K562 (cell line): ENCODE results near the gene AMBRA1. TPM values are rescaled to one million over a fixed set of nuclear protein-coding genes. Genes with fewer than 3 reads are reported as not detected.

Experiments
- ARID1B ChIP-seq: fragments of 450-650 bp; IDR thresholded peaks from 2 replicates; pipeline ENCODE4 v1.6.1; 2016; ENCODE audit warnings: antibody characterized with exemption, mild to moderate bottlenecking, inconsistent platforms
- BHLHE40 ChIP-seq: IDR thresholded peaks from 2 replicates; pipeline ENCODE4 v1.6.1; 2011; ENCODE audit warnings: low read length, improper control_type of control experiment
- CC2D1A ChIP-seq: fragments of 450-650 bp; IDR thresholded peaks from 2 replicates; pipeline ENCODE4 v1.6.1; 2017; ENCODE audit warnings: mild to moderate bottlenecking
- DDX20 ChIP-seq: fragments of 450-650 bp; IDR thresholded peaks from 2 replicates; pipeline ENCODE4 v1.6.1; 2016; ENCODE audit warnings: missing genetic modification characterization, low read depth, mild to moderate bottlenecking, missing compliant biosample characterization, moderate library complexity
- EP300 ChIP-seq: IDR thresholded peaks from 2 replicates; pipeline ENCODE4 v1.6.1; 2012; ENCODE audit warnings: low read length, improper control_type of control experiment
- ETV5 ChIP-seq: sonication (generic); formaldehyde crosslinking; IDR thresholded peaks from 2 replicates; pipeline ENCODE4 v1.4.0; 2020; ENCODE audit warnings: low read depth, mild to moderate bottlenecking, missing genetic modification reagents
- HDAC2 ChIP-seq: fragments of 450-650 bp; IDR thresholded peaks from 2 replicates; pipeline ENCODE4 v1.6.1; 2016; ENCODE audit warnings: mild to moderate bottlenecking
- KLF10 ChIP-seq: fragments of 250-450 bp; sonication (Bioruptor Pico); IDR thresholded peaks from 2 replicates; pipeline ENCODE4 v1.6.1; 2021; ENCODE audit warnings: matching md5 sums
- NCOA1 ChIP-seq: fragments of 450-650 bp; IDR thresholded peaks from 2 replicates; pipeline ENCODE4 v1.6.1; 2016; ENCODE audit warnings: low read depth
- NRF1 ChIP-seq, 2 experiments: fragments of 450-650 bp; IDR thresholded peaks in 1 of 2; conservative IDR thresholded peaks in 1 of 2; 2 replicates each; pipeline ENCODE4 v1.6.1; 2014; ENCODE audit warnings: mild to moderate bottlenecking in 2 of 2
- POLR2AphosphoS5 ChIP-seq: IDR thresholded peaks from 2 replicates; pipeline ENCODE4 v1.6.1; 2011; ENCODE audit warnings: mild to moderate bottlenecking, low read depth, low read length, moderate library complexity; ENCODE audit not compliant: control insufficient read depth, insufficient read depth
- RBM34 ChIP-seq: fragments of 200-400 bp; formaldehyde crosslinking; IDR thresholded peaks from 2 replicates; pipeline ENCODE4 v1.6.1; 2018; ENCODE audit warnings: low read length, borderline replicate concordance; ENCODE audit not compliant: insufficient read depth
- RNF2 ChIP-seq: sonication (generic); IDR thresholded peaks from 2 replicates; pipeline ENCODE4 v1.6.1; 2016
- SMAD4 ChIP-seq: fragments of 250-450 bp; sonication (Bioruptor Pico); conservative IDR thresholded peaks from 2 replicates; pipeline ENCODE4 v1.8.0; 2021; ENCODE audit warnings: inconsistent platforms, mild to moderate bottlenecking, moderate library complexity
- SMARCA4 ChIP-seq: fragments of 450-650 bp; IDR thresholded peaks from 2 replicates; pipeline ENCODE4 v1.6.1; 2016
- TAL1 ChIP-seq: fragments of 450-650 bp; IDR thresholded peaks from 2 replicates; pipeline ENCODE4 v1.6.1; 2016; ENCODE audit warnings: mild to moderate bottlenecking
- ZNF212 ChIP-seq: fragments of 450-650 bp; formaldehyde crosslinking; IDR thresholded peaks from 2 replicates; pipeline ENCODE4 v1.4.0; 2020; ENCODE audit warnings: mild to moderate bottlenecking
- polyA plus RNA-seq, 8 experiments: library from polyadenylated mRNA; depleted of rRNA in 4 of 8; stranded (reverse) in 5 of 8; unstranded in 3 of 8; fragments of >200 nt; fragmentation: Nextera tagmentation in 2 of 8; fragmentation: Illumina TruSeq in 1 of 8; extraction: Ambion mirVana in 2 of 8; extraction: Trizol in 1 of 8; gene quantifications; 2 replicates each; pipeline versions ENCODE4 v1.2.1 to v1.2.3, GENCODE V29; 2011 to 2014; ENCODE audit warnings: inconsistent platforms in 1 of 8, missing spikeins in 1 of 8
- total RNA-seq, 7 experiments: library from RNA; depleted of rRNA in 6 of 7; stranded (reverse); fragments of >200 nt in 6 of 7; fragmentation: Illumina TruSeq in 2 of 7; extraction: Trizol in 2 of 7; gene quantifications; 2 replicates each; pipeline versions ENCODE4 v1.2.1 to v1.2.3, GENCODE V29; 2011 to 2021; ENCODE audit warnings: low replicate concordance in 1 of 7
- TF ChIP-seq, protein P1 (sequence below), 3 experiments: fragments of 200-800 bp in 1 of 3; sonication (Bioruptor generic) in 1 of 3; sonication (generic) in 1 of 3; formaldehyde crosslinking in 1 of 3; IDR thresholded peaks; 2 replicates each; pipeline versions ENCODE4 v1.6.1 to v1.8.0; 2016 to 2022; ENCODE audit warnings: mild to moderate bottlenecking in 2 of 3, missing compliant biosample characterization in 2 of 3, missing genetic modification characterization in 2 of 3, missing genetic modification reagents in 1 of 3
- TF ChIP-seq, protein P2 (sequence below), 2 experiments: fragments of 150-350 bp in 1 of 2; IDR thresholded peaks; 2 replicates each; pipeline ENCODE4 v1.6.1; 2012 to 2016; ENCODE audit warnings: low read depth in 2 of 2, low read length in 2 of 2, mild to moderate bottlenecking in 1 of 2, moderate library complexity in 1 of 2
- TF ChIP-seq, protein P3 (sequence below): sonication (generic); formaldehyde crosslinking; IDR thresholded peaks from 2 replicates; pipeline ENCODE4 v1.5.0; 2020; ENCODE audit warnings: missing genetic modification reagents
- TF ChIP-seq, protein P4 (sequence below): fragments of 450-650 bp; IDR thresholded peaks from 2 replicates; pipeline ENCODE4 v1.6.1; 2016; ENCODE audit warnings: mild to moderate bottlenecking

AMBRA1 gene
- total and polyA plus RNA-seq, 9 of the 15 experiments (the other 6 are each of a cell fraction or from before 2014, with no cell fraction given): 0.15 to 24.5 (median 13.0) TPM

DNA sequence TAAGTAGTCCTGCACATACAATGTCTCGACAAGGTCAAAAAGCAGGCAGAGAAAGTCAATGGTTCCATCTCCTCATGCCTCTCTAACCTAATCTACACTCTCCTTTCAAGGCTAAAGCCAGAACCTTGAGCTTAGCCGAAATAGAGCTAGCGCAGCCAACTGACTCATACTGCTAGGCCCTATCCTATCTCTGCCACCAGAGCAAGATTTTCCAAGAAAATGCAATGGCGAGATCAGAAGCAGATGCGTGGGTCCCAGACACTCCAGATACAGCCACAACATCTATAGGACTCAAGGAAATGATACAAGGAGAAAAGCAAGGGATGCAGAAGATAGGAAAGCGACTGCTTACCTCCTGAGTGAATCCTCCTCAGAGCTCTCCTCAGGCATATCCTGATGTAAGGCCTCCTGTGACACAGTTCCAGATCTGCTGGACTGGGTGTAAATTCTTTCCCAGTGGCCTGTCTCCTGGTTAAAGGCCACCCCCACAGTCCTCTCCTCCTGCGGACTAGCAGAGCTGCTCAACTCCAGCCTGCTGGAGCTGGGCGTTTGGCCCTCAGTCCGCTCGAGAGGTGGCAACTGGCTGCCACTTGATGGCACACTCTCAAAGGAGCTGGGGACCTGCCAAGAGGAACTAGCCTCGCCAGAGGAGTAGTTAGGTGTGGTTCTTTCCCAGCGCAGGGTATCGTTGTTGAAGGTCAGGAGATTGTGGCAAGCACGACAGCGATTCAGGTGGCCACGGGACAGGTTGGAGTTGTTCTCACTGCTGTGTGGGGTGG is 52.0 kb downstream of the AMBRA1 start (continued):
- TF ChIP-seq, protein P1, sequence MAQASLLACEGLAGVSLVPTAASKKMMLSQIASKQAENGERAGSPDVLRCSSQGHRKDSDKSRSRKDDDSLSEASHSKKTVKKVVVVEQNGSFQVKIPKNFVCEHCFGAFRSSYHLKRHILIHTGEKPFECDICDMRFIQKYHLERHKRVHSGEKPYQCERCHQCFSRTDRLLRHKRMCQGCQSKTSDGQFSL (CRISPR knock-in tag; IDR thresholded peaks at IDR 0.05): no peak
- TF ChIP-seq, protein P1 (tag; IDR thresholded peaks at IDR 0.05): no peak
- TF ChIP-seq DDX20 (no peak), POLR2AphosphoS5 (peak; percentile 83), SMAD4 (peak; percentile 97), ZNF212 (no peak), RBM34 (no peak), BHLHE40 (peak; percentile 35; the same call in 1 of the 2 replicates), EP300 (peak; percentile 86), RNF2 (no peak), NRF1 (conservative IDR thresholded peaks at IDR 0.05 in 1 of 2, IDR thresholded peaks at IDR 0.05 in 1 of 2) (peak; percentile 68 to 72), ETV5 (peak; percentile 46; the same call in 1 of the 2 replicates), ARID1B (peak; percentile 97), TAL1 (peak; percentile 89), CC2D1A (peak; percentile 61; the same call in 1 of the 2 replicates), HDAC2 (peak; percentile 63; the same call in 1 of the 2 replicates), NCOA1 (peak; percentile 47; the same call in 1 of the 2 replicates), KLF10 (no peak), SMARCA4 (peak; percentile 97)
- TF ChIP-seq, protein P2, sequence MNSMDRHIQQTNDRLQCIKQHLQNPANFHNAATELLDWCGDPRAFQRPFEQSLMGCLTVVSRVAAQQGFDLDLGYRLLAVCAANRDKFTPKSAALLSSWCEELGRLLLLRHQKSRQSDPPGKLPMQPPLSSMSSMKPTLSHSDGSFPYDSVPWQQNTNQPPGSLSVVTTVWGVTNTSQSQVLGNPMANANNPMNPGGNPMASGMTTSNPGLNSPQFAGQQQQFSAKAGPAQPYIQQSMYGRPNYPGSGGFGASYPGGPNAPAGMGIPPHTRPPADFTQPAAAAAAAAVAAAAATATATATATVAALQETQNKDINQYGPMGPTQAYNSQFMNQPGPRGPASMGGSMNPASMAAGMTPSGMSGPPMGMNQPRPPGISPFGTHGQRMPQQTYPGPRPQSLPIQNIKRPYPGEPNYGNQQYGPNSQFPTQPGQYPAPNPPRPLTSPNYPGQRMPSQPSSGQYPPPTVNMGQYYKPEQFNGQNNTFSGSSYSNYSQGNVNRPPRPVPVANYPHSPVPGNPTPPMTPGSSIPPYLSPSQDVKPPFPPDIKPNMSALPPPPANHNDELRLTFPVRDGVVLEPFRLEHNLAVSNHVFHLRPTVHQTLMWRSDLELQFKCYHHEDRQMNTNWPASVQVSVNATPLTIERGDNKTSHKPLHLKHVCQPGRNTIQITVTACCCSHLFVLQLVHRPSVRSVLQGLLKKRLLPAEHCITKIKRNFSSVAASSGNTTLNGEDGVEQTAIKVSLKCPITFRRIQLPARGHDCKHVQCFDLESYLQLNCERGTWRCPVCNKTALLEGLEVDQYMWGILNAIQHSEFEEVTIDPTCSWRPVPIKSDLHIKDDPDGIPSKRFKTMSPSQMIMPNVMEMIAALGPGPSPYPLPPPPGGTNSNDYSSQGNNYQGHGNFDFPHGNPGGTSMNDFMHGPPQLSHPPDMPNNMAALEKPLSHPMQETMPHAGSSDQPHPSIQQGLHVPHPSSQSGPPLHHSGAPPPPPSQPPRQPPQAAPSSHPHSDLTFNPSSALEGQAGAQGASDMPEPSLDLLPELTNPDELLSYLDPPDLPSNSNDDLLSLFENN (IDR thresholded peaks at IDR 0.05; ENCODE audit: low read depth in 2 of 2, low read length in 2 of 2): 0 out of 4 replicates have a peak, but pooled peaks of 1 of the 2 experiments have one; percentile 29
- TF ChIP-seq, protein P3, sequence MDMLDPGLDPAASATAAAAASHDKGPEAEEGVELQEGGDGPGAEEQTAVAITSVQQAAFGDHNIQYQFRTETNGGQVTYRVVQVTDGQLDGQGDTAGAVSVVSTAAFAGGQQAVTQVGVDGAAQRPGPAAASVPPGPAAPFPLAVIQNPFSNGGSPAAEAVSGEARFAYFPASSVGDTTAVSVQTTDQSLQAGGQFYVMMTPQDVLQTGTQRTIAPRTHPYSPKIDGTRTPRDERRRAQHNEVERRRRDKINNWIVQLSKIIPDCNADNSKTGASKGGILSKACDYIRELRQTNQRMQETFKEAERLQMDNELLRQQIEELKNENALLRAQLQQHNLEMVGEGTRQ: no peak
- TF ChIP-seq, protein P4, sequence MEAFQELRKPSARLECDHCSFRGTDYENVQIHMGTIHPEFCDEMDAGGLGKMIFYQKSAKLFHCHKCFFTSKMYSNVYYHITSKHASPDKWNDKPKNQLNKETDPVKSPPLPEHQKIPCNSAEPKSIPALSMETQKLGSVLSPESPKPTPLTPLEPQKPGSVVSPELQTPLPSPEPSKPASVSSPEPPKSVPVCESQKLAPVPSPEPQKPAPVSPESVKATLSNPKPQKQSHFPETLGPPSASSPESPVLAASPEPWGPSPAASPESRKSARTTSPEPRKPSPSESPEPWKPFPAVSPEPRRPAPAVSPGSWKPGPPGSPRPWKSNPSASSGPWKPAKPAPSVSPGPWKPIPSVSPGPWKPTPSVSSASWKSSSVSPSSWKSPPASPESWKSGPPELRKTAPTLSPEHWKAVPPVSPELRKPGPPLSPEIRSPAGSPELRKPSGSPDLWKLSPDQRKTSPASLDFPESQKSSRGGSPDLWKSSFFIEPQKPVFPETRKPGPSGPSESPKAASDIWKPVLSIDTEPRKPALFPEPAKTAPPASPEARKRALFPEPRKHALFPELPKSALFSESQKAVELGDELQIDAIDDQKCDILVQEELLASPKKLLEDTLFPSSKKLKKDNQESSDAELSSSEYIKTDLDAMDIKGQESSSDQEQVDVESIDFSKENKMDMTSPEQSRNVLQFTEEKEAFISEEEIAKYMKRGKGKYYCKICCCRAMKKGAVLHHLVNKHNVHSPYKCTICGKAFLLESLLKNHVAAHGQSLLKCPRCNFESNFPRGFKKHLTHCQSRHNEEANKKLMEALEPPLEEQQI: 0 out of 2 replicates have a peak, but pooled peaks have one; percentile 56
